ENCODE results near the gene TRIM7. TPM values are rescaled to one million over a fixed set of nuclear protein-coding genes. Genes with fewer than 3 reads are reported as not detected.
"Not testable (repeated sequence)": the region's sequence is repeated elsewhere in the genome, so short reads cannot be mapped to it uniquely, and the experiment has no call there.

Gene TRIM7
- total RNA-seq, 1 experiment from 2014 or later: 5.1 TPM

DNA sequence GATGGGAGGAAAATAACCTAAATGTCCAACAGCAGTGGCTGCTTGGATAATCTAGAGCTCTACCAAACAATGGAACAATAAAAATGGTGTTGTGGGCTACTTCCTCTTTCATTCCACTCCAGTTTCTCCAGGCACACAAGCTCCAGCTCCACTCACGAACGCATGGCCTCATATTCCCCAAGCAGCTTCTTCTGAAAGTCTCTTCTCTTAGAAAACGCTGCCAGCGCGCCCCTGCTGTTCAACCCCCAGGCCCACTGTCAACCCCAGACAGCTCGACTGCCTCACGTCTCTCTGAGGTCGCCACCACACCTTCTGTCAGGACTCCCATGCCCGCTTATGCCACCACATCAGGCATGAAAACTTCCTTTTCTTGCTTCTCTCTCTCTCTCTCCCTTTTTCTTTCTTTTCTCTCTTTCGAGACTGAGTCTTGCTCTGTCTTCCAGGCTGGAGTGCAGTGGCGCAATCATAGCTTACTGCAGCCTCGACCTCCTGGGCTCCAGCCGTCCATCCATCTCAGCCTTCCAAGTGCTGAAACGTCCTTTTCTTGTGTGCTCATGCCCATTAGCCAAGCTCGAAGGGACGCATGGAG is 41.4 kb downstream of the TRIM7 start:
- in situ Hi-C loops (cut with HindIII; ENCODE audit: low sequenced_read_pairs): no loop called here
- no peak for DNase-seq (ENCODE audit: low spot score)

DNA sequence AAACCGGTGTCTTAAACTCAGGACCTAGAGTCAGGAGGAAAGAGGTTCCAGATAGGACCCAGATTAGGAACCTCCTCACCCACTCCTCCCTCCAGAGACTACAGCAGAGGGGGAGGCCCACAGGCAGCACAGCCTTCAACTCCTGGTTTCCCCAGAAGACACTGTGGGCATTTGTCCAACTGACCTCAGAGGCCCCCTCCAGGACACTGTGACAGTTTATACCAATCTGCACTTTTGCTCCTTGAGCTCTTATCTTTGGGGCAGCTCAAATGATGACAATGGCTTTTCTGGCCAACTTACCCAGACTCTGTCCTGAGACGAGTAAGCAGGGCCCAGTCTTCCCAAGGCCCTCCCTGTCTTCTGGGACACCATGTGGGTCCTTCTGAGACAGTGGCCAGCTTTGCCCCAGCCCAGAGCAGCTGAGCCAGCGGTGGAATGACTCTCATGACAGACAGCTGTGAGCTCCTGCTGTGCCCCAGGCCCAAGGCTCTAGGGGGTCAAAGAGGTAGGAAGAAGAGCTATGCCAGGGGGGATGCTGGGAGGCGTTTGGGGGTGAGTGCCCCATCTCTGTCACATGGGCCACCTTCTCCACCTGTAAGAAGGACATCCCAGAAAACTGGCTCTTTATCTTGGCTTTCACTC is 43.3 kb downstream of the TRIM7 start:
- in situ Hi-C loops (cut with HindIII; ENCODE audit: low sequenced_read_pairs): no loop called here
- no peak for DNase-seq (ENCODE audit: low spot score)

DNA sequence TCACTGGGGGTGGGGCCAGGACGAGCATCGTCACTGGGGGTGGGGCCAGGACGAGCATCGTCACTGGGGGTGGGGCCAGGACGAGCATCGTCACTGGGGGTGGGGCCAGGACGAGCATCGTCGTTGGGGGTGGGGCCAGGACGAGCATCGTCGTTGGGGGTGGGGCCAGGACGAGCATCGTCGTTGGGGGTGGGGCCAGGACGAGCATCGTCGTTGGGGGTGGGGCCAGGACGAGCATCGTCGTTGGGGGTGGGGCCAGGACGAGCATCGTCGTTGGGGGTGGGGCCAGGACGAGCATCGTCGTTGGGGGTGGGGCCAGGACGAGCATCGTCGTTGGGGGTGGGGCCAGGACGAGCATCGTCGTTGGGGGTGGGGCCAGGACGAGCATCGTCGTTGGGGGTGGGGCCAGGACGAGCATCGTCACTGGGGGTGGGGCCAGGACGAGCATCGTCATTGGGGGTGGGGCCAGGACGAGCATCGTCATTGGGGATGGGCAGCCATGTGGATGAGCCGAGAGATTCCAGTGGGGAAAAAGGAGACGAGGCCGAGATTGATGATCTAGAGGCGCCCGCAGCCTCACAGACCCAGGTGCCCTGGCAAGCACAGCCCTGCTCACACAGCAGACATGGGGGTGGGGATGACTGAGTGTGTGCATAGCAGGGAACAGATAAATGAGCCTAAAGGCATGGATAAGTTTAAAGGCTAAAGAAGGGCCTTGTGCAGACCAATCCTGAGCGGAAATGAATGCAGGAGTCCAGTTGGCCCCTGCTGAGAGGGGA is 44.1 kb downstream of the TRIM7 start:
- peak; percentile 82 for DNase-seq (ENCODE audit: low spot score)
- in situ Hi-C loops (cut with HindIII; ENCODE audit: low sequenced_read_pairs): not testable (repeated sequence)

DNA sequence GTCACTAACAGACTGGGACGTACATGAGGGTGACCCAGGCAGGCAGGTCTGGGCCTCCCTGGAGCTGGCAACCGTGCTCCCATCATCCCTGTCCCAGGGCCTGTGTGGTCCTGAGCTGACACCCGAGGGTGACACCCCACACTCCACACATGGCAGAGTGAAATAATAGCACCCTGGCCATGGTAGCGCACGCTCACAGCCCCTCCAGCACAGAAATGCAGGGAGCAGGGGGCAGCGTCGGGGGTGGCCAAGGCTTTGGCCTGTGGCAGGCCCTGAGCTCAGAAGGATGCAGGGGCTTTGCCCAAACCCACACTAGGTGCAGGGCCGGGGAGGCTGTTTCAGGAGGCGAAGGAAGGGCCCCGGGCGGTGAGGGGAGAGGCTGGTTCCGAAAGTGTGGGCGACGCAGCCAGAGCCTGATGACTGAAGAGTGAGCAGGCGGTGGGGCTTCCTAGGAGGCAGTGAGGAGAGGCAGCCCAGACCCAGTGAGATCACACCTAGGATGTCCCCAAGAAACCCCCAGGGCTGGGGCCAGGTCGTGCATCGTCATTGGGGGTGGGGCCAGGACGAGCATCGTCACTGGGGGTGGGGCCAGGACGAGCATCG is 44.7 kb downstream of the TRIM7 start:
- DNase-seq (ENCODE audit: low spot score): peak; percentile 82
- in situ Hi-C loops (cut with HindIII; ENCODE audit: low sequenced_read_pairs): no loop called here

DNA sequence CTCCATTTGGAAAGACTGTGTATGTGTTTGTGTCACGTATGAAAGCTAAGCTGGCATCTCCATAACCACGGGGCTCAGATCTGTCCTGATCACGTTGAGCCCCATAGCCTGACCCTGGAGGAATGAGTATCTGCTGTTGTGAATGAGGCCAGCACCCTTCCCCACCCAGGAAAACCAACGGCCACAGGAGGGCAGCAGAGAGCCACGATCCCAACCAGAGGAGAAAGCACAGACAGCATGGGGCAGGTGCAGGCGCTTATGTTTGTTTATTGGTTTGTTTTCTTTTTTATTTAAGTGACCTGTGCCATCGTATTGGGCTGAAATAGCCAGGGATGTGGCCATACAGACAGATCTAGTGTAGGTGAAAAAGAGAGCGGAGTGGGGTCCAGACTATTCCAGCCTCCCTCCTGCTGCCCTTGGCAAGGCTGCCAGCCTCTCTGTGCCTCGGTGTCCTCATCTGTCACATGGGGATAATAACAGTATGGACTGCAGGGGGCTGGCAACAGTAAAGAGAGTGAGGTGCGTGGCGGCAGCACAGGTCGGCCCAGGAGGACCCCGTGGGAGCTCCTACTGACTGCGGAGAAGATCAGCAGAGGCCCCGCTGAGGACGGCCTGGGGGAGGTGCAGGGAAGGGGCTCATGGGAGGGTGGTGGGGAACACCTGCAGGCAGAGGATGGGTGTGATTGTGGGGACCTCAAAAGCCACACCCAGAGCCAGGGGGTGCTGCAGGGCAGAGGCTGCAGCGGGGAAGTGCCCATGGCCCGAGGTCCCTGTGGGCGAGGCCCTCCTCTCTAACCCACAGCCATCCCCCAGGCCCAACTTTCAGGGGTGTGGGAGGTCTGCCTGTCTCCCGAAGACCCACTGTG is 45.5 kb downstream of the TRIM7 start:
- in situ Hi-C loops (cut with HindIII; ENCODE audit: low sequenced_read_pairs): no loop called here
- peak; percentile 91 for DNase-seq (ENCODE audit: low spot score)

DNA sequence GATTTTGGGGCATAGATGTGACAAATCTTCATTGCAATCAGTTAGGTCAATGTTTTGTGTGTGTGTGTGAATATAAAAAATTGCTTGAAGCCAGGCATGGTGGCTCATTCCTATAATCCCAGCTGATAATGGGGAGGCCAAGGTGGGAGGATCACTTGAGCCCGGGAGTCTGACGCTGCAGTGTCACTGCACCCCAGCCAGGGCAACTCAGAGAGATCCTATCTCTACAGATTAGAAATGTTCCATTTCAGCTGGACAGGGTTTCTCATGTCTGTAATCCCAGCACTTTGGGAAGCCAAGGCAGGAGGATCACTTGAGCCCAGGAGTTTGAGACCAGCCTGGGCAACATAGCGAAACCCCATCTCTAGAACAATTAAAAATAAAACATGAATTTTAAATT is 46.1 kb downstream of the TRIM7 start:
- in situ Hi-C loops (cut with HindIII; ENCODE audit: low sequenced_read_pairs): no loop called here
- no peak for DNase-seq (ENCODE audit: low spot score)

DNA sequence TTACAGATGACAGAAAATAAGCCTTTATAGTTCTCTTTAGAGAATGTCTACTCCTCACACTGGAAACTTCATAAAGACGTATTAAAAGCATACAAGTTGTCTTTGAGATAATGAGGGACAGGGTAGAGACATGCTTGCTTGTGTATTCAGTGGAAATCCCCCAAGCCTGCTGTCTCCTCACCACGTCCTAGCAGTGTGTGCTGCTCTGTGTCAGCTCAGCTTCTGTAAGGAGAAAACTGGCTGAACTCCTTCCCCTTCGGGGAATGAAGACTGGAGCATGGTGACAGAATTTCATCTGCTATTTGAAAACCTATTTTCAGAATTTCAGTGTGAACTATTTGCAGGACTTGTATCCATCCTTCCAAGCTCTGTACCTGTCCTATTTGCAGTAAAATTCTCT is 48.2 kb downstream of the TRIM7 start:
- DNase-seq (ENCODE audit: low spot score): no peak
- in situ Hi-C loops (cut with HindIII; ENCODE audit: low sequenced_read_pairs): no loop called here

DNA sequence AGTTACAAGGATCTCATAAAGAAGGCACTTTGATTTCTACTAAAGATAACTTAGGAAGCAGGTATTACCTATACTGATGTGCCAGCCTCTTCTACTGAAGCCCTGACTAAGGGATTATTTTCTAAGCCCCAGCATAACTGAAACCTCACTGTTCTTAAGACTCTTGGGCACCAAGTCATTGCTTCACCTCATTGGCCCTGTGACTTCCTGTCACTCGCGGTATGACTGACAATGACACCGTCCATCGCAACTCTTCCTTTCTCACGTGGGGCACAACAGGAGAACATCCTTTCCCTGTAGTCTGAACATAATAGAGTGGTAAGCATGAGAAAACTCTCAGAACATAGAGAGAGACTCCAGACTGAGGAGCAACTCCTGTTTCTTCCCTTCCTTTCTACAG is 51.2 kb downstream of the TRIM7 start:
- DNase-seq (ENCODE audit: low spot score): no peak
- in situ Hi-C loops (cut with HindIII; ENCODE audit: low sequenced_read_pairs): no loop called here

DNA sequence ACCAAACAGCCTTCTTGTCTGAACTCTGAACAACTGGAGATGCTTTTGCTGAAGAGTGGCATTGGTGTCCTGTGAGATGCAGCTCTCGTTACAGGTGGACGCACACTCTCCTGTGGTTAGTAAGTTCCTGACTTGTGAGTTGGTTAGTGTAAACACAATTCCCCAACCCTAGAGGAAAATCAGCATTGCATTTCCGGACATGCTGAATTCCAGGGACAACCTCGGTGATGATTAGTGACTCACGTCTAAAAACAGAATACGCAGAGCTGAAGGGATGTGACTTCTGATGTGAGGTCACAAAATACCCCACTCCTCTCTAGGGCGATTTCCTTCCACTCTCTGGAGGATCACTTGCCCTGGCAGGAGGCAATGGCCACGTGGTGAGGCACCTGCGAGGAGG is 52.6 kb downstream of the TRIM7 start:
- DNase-seq (ENCODE audit: low spot score): no peak
- in situ Hi-C loops (cut with HindIII; ENCODE audit: low sequenced_read_pairs): no loop called here

DNA sequence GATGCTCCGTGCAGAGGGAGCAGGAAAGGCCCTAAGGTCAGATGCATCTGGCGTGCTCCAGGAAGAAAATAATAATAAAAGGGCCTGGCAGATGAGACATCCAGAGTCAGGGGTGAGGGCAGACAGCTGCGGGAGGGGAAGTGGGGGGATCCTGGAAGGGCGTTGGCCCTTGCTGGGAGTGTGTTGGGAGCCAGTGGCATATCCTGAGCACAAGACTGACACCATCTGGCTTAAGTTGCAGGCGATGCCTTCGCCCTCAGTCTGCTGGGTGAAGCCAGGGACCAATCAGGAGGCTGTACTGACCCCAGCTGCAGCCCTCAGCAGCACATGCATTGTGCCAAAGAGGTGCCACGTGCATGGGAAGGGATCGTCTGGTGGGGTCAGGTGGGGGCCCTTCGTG is 53.9 kb downstream of the TRIM7 start:
- DNase-seq (ENCODE audit: low spot score): no peak
- in situ Hi-C loops (cut with HindIII; ENCODE audit: low sequenced_read_pairs): no loop called here

DNA sequence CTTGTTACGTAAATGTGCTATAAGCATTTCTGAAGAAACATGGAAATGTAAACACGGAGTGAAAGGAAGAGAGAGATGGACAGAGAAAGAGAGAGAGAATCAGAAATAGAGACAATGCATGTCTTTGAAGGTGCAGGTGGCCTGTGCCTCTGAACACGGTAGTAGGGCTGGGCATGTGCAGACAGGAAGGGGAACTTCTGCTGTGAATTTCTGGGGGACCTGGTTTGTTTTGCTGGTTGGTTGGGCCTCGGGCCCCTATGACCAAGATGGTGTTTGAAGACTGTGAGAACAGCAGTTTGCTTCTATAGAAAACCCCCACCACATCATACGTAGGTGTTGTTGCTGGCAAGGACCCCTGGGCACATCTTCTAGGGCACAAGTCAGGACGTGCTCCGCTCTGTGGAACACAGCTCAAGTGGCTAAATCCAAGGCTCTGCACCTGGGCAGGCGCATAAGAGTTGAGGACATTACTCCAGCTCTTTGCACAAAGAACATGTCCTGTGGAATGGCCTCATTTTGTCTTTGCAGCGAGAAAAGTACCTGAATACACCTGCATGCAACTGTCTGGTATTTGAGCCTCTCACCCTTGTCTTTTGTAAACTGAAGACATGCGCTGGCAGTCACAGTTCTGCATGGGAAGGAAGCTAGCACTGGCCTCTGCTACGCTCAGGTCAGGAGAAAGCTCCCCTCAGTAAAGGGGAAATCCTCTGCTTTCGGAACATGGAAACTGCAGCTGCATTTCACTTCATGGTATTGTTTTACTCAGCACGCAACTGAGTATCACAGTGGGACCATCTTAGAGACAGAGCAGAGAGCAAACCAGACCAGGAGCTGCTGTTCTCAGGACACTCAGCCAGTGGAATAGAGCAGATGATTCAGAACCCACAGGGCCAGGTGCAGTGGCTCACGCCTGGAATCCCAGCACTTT is 54.9 kb downstream of the TRIM7 start:
- in situ Hi-C loops (cut with HindIII; ENCODE audit: low sequenced_read_pairs): no loop called here
- DNase-seq (ENCODE audit: low spot score): no peak

DNA sequence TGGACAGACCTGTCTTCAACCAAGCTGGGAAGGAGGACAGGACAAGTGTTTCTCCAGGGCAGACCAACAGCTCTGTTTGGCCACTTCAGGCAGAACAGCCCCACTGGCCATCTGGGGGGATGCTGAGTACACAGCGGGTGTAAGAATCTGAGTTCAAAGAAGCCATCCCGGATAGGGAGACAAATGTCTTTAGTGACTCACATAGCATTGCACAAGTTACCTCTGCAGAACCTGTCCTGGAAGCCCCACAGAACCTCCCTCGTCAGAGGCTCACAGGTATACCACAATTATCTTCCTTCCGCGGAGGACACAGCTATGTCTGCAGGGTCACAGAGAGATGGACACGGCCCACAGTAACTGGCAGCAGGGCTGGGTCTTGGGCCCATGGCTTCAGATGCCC is 55.6 kb downstream of the TRIM7 start:
- in situ Hi-C loops (cut with HindIII; ENCODE audit: low sequenced_read_pairs): no loop called here
- DNase-seq (ENCODE audit: low spot score): no peak

DNA sequence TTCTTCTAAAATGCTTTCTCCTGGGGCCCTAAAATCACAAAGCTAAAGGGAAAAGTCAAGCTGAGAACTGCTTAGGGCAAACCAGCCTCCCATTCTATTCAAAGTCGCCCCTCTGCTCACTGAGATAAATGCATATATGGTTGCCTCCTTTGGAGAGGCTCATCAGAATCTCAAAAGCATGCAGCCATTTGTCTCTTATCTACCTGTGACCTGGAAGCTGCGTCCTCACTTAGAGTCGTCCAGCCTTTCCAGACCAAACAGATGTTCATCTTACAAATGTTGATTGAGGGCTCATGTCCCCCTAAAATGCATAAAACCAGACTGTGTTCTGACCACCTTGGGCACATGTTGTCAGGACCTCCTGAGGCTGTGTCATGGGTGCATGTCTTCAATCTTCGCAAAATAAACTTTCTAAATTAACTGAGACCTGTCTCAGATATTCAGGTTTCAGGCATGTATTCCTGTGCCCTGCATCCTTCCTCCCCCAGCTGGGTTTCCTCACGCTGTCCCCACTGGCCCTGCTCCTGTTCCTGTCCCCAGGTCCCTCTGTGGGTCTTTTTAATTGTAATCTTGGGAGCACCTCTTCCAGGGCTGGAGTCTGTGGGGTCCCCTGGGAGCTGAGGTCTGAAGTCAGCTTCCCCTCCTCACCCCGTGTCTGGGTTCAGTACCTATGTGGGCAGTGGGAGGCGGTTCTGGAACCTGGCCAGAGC is 57.9 kb downstream of the TRIM7 start, which contains the start of gene OR2V2:
Gene OR2V2 (plus strand): TSS at position 660 of the 710 bp plus-strand sequence. CDS start 7,357 bp downstream, outside the sequence.
- in situ Hi-C loops (cut with HindIII; ENCODE audit: low sequenced_read_pairs): not testable (repeated sequence)

DNA sequence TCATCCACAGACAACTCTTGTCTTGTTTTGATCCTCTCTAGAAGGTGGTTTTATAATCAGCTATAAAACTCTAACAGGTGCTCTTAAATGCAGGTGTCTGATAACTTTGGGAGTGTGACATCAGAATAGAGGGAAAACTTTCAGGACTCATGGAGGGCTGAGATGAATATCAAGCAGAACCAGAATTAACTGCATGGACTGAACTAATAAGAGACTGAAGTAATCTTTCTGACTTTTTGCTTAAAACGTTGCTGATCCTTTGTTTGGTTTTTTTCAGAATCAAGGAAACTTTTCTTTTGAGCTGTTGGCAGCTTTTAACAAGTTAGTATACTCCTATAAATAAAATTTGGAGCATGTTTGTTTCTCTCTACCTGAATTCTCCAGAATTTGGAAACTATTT is 59.9 kb downstream of the TRIM7 start:
- no peak for DNase-seq (ENCODE audit: low spot score)
- in situ Hi-C loops (cut with HindIII; ENCODE audit: low sequenced_read_pairs): no loop called here

More for the DNA sequence above, 57.9 kb downstream of the TRIM7 start, which contains the start of gene OR2V2:
- not testable (repeated sequence) for DNase-seq (ENCODE audit: low spot score)
